Loucy (cell line): ENCODE measurements around the gene TRIP6.

Experiments used
- H2AFZ ChIP-seq: fragments of 200-600 bp; sonication (generic); 2 replicates; pipeline ENCODE4 v1.6.0; 2016; ENCODE audit warnings: antibody characterized with exemption, mild to moderate bottlenecking, low read length, moderate library complexity
- H3F3A ChIP-seq: fragments of 200-600 bp; 2 replicates; pipeline ENCODE4 v1.6.0; 2016; ENCODE audit warnings: antibody characterized with exemption, low read depth, mild to moderate bottlenecking
- H3K27me3 ChIP-seq: fragments of 200-600 bp; sonication (generic); 2 replicates; pipeline ENCODE4 v1.6.1; 2014; ENCODE audit warnings: low read length, mild to moderate bottlenecking; ENCODE audit not compliant: insufficient read depth, poor library complexity, severe bottlenecking
- H3K36me3 ChIP-seq: fragments of 200-600 bp; sonication (generic); 2 replicates; pipeline ENCODE4 v1.6.1; 2016; ENCODE audit warnings: low read length; ENCODE audit not compliant: insufficient read depth
- H3K4me1 ChIP-seq: fragments of 200-600 bp; sonication (generic); 2 replicates; pipeline ENCODE4 v1.5.1; 2014; ENCODE audit warnings: low read length, mild to moderate bottlenecking; ENCODE audit not compliant: insufficient read depth, poor library complexity, severe bottlenecking
- H3K4me2 ChIP-seq: fragments of 200-600 bp; sonication (generic); 2 replicates; pipeline ENCODE4 v1.6.0; 2014; ENCODE audit warnings: antibody characterized with exemption, low read length, low read depth, mild to moderate bottlenecking; ENCODE audit not compliant: poor library complexity, severe bottlenecking
- H3K4me3 ChIP-seq: fragments of 200-600 bp; sonication (generic); 2 replicates; pipeline ENCODE4 v1.5.1; 2014; ENCODE audit warnings: low read length, mild to moderate bottlenecking, mixed read lengths; ENCODE audit not compliant: poor library complexity, severe bottlenecking
- H3K79me2 ChIP-seq: fragments of 200-600 bp; sonication (generic); 2 replicates; pipeline ENCODE4 v1.6.1; 2014; ENCODE audit warnings: low read length; ENCODE audit not compliant: insufficient read depth
- H3K9ac ChIP-seq: fragments of 200-600 bp; sonication (generic); 2 replicates; pipeline ENCODE4 v1.6.0; 2014; ENCODE audit warnings: mild to moderate bottlenecking, low read depth, low read length, moderate library complexity; ENCODE audit not compliant: poor library complexity, severe bottlenecking
- H3K9me2 ChIP-seq: fragments of 200-600 bp; sonication (generic); replicated peaks from 2 replicates; pipeline ENCODE4 v1.6.1; 2016; ENCODE audit warnings: low read depth, low read length, mixed read lengths
- H3K9me3 ChIP-seq: fragments of 200-600 bp; sonication (generic); 2 replicates; pipeline ENCODE4 v1.6.1; 2014; ENCODE audit warnings: mild to moderate bottlenecking, antibody characterized with exemption, low read length, low read depth; ENCODE audit not compliant: insufficient read depth
- H4K20me1 ChIP-seq: fragments of 200-600 bp; sonication (generic); 2 replicates; pipeline ENCODE4 v1.6.0; 2014; ENCODE audit warnings: antibody characterized with exemption, low read length, mild to moderate bottlenecking; ENCODE audit not compliant: insufficient read depth, poor library complexity, severe bottlenecking
- CTCF ChIP-seq: fragments of 200-600 bp; sonication (generic); conservative IDR thresholded peaks from 2 replicates; pipeline ENCODE4 v1.5.1; 2014; ENCODE audit warnings: mild to moderate bottlenecking, antibody characterized with exemption, low read length
- EZH2phosphoT487 ChIP-seq: fragments of 200-600 bp; IDR thresholded peaks from 2 replicates; pipeline ENCODE4 v1.6.1; 2018; ENCODE audit warnings: antibody characterized with exemption, mild to moderate bottlenecking, moderate library complexity, borderline replicate concordance

The TRIP6 gene

GRCh38 chr7:100874300-100874576 is 7.1 kb downstream of the TRIP6 start:
- H3K36me3 ChIP-seq, result peaks cover 12% of the 10 kb centered on the region; the same call in 1 of the 2 replicates
- no peaks in the 10 kb centered on the region for H3K9me3 ChIP-seq
- no peak for TF ChIP-seq CTCF
- TF ChIP-seq EZH2phosphoT487, result no peak
- H3K4me2 ChIP-seq, result peak overlapping the region; percentile 94
- H3K4me3 ChIP-seq, result peak overlapping the region; percentile 100
- H2AFZ ChIP-seq, result peak overlapping the region; percentile 77
- H3K27me3 ChIP-seq, result peaks cover 6% of the 10 kb centered on the region
- peaks cover 35% of the 10 kb centered on the region for H3K4me1 ChIP-seq
- H3K9me2 ChIP-seq, result no peaks in the 10 kb centered on the region
- H3K9ac ChIP-seq, result peak overlapping the region; percentile 96
- peaks cover 39% of the 10 kb centered on the region for H4K20me1 ChIP-seq
- no peaks in the 10 kb centered on the region for H3F3A ChIP-seq
- peaks cover 50% of the 10 kb centered on the region for H3K79me2 ChIP-seq

GRCh38 chr7:100874577-100875355 is 7.6 kb downstream of the TRIP6 start, which contains the start of gene SRRT:
TSS of gene SRRT (plus strand) at chr7:100875103. CDS start at chr7:100875591, 488 bp downstream.
- H3K79me2 ChIP-seq, result peaks cover 55% of the 10 kb centered on the region
- H3K4me3 ChIP-seq, result peak within 1 kb of the TSS; percentile 100
- peaks cover 17% of the 10 kb centered on the region; the same call in 1 of the 2 replicates for H3K36me3 ChIP-seq
- no peaks in the 10 kb centered on the region for H3K9me3 ChIP-seq
- H3K9ac ChIP-seq, result peak within 1 kb of the TSS; percentile 96
- peaks cover 6% of the 10 kb centered on the region for H3K27me3 ChIP-seq
- no peaks in the 10 kb centered on the region for H3F3A ChIP-seq
- peaks cover 44% of the 10 kb centered on the region for H4K20me1 ChIP-seq
- TF ChIP-seq EZH2phosphoT487 (no peak), CTCF (no peak)
- H2AFZ ChIP-seq, result peak within 1 kb of the TSS; percentile 77
- peaks cover 38% of the 10 kb centered on the region for H3K4me1 ChIP-seq
- H3K4me2 ChIP-seq, result peak within 1 kb of the TSS; percentile 94
- H3K9me2 ChIP-seq, result no peaks in the 10 kb centered on the region

- TF ChIP-seq EZH2phosphoT487 (no peak), CTCF (no peak)
- peak overlapping the region; percentile 45; the same call in 1 of the 2 replicates for H2AFZ ChIP-seq
- H3K4me3 ChIP-seq, result peak overlapping the region; percentile 100
- peaks cover 48% of the 10 kb centered on the region for H4K20me1 ChIP-seq
- peak overlapping the region; percentile 96 for H3K9ac ChIP-seq
- H3K4me1 ChIP-seq, result peaks cover 38% of the 10 kb centered on the region
- H3K9me3 ChIP-seq, result no peaks in the 10 kb centered on the region
- peak overlapping the region; percentile 92 for H3K4me2 ChIP-seq
- peaks cover 61% of the 10 kb centered on the region for H3K79me2 ChIP-seq
- no peaks in the 10 kb centered on the region for H3K9me2 ChIP-seq
- peaks cover 19% of the 10 kb centered on the region; the same call in 1 of the 2 replicates for H3K36me3 ChIP-seq
- H3K27me3 ChIP-seq, result peaks cover 6% of the 10 kb centered on the region
- H3F3A ChIP-seq, result no peaks in the 10 kb centered on the region
Observed at GRCh38 chr7:100875356-100875751, 8.2 kb downstream of the TRIP6 start.
